ENCODE results near the gene NR3C2.

NR3C2 gene

DNA sequence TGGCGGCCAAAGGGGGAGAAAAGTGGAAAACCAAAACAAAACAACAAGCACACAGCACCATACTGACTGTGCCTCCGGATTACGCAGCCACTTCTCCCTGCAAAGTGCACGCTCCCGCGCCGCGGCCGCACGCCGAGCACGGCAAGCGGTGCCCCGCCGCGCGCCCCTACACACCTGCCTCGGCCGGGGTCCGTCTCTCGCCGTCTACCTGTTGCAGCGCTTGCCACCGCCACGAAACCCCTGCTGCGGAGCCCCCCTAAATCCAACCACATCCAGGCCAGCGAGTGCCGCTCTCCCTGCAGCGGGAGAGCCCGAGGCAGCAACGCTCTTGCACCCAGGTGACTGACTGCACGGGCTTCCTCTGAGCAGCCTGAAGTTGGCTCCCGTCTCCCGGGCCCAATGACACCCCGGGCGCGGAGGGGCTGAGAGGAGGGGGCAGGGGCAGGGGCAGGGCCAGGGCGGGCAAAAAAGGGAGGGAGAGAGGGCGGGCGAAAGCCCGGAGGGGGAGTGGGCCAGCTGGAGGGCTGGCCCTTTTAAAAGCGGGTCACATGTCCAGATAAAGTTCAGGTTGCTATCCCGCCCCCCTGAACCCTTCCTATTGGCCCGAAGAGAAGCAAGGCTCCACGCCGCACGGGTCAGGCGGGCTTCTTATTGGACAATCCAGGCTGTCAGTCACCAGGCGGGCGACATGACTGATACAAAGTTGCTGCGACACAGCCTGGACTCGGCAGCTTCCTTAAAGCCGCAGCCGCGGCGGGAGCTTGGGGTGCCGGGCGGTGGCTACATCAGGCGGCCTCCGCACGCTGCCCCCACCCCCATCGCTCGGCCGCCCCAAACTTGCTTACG, at the start of gene NR3C2:
Gene NR3C2 (minus strand): TSS at position 429 of the 846 bp plus-strand sequence.
- DNase-seq (ENCODE audit: low read depth in 2 of 2) = peak; percentile 88 to 89

DNA sequence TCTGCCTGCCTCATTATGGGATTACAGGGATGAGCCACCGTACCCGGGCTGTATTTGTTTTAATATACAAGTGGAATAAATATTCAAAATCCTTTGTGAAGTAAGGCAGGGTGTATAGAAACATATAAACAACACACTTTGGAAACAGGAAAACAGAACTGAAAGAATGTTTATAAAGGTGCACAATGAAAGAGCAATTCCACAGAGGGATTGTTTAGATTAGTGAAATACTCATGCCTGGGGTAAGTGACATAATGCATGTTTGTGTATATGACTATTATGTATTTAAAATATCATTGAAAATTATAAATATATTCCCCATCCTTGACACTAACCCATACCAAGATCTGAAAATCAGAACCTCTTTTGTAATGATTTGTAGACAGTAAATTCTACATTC, 45.0 kb upstream of the NR3C2 start:
- DNase-seq (ENCODE audit: low read depth in 2 of 2) = no peak

DNA sequence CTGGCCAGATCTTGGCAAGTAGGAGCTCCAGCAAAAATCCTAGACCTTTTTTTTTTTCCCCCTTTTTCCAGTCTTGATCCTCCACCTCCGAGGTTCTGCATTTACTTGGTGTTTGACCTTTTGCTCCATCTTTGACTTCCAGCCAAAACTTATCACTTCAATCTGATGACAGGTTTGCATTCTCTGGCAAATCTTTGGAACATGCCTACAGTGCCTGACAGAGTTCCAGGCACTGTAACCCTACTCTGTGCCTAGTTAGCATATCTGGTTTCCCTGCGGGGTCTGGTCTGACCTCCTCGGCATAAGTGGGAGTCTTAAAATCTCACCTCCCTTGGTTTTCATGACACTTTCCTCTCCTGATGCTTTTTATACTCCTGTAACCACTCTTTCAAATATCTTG, 39.4 kb upstream of the NR3C2 start:
- no peak for DNase-seq (ENCODE audit: low read depth in 2 of 2)

DNA sequence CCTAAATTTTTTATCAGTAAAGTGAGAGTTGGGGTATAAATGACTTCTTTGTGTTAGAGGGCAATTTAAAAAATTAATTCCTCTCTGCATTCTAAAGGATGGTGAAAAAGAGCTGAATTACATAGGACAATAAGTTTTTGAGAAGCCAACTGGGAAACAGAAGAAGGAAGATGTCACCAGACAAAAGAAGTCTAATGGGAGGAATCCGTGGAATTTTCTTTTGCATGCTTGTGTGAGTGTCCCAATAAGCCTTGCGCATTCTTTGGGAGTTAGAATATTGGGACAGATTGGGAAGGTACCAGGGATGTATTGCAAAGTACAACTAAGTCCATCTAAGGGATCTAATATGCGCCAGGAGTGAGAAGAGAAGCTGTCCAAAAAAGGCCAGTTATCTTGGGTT, 35.1 kb upstream of the NR3C2 start:
- DNase-seq (ENCODE audit: low read depth in 2 of 2) = no peak

DNA sequence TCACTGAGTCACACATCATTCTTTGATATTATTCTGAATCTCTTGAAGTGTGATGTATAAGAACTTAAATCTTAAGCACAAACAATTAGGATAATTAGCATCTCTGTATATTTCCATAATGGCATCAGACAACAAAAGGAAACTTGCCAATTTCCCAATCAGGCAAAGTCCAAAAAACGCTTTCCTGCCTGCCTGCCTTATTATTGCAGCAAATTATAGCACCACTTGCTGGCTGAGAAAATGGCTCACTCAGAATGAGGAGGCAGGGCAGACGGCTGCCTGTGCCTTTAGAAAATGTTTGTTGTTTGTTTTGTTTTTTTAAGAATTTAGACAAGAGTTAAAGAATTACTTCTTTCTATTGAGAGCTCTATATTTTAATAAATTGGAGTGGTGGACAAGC, 27.7 kb upstream of the NR3C2 start:
- no peak for DNase-seq (ENCODE audit: low read depth in 2 of 2)

DNA sequence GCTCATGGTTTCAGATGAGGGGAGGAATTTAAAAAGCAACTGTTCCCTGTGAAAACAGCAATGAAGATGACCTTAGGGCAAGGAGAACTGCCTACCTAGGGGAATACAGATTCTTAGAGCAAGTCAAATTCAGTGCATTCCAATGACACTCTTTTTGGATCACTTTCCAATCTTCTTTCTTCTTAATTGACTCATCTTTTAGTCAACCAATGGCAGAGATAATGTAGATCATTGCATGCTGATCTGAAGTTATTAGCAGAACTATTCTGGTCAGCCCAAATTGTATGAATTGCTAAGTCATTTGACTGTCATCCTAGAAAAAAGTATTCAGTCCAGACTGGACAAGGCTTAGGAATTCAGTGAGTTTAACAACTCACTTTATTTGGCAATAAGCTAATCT, 12.6 kb upstream of the NR3C2 start:
- DNase-seq (ENCODE audit: low read depth in 2 of 2) = no peak

DNA sequence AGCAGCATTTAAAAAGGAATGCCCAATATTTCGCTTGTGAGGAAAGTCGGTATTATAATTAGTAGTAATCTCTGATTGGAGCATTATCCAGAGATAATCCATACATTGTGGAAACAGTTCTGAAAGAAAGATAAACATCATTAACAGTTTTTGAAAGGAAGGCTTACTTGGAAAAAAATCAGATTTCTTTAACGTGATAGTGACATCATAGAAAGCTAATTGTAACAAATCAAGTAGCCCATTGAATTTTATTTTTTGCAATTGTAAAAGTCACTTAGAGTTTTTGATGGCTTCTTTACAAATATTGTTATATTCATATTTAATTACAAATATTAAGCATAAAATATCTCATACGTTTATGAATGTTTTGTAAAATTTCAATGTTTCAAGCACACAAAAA, 11.6 kb upstream of the NR3C2 start:
- DNase-seq (ENCODE audit: low read depth in 2 of 2) = no peak

DNA sequence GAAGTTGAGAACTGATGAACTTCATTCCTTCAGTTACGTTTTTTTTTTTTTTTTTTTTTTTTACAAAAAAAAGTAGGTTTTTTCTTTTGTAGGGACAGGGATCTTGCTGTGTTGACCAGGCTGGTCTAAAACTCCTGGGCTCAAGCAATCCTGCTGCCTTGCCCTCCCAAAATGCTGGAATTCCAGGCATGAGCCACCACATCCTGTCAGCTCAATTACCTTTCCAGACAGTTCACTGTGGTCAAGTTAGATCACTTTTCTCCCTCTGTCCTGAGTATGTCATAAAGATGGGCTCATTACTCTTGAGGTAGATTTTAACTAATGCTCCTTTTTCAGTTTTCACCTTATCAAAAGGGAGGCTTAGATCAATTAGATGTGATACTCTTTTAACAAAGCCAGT, 10.8 kb upstream of the NR3C2 start:
- no peak for DNase-seq (ENCODE audit: low read depth in 2 of 2)

DNA sequence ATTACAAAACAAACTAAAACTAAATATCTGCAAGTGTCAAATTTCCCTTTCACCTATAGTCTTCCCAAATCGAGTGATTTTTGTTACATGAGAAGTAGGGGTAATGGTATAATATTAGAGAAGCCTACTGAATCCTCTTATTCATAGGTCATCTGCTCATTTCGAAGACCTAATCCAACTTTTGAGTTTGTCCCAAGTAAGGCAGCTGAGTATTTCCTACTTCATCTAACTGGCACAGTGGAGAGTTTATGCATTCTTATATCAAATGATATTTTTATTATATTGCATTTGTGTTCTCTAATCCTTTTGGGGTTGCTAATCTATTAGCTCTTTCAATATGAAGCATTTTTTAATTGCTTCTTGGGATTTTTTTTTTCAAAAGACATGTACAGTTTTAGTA, 7.7 kb upstream of the NR3C2 start:
- no peak for DNase-seq (ENCODE audit: low read depth in 2 of 2)

DNA sequence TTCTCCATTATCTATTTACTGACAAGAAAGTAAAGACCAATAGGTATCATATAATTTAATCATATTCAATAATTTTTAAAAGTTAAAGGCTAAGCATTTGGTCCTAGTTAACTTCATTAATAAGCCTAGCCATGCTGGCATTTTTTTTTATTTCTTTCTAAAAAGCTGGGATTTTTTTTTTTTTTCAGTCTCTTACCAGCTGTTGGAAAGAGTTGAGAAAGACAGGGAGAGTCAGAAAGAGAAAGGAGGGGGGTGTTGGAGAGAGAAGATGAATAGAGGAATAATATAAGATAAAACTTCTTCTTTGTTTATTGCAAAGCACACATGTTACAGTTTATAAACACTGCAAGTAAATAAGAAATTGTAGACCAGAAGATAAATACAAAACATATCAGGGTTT, 5.9 kb upstream of the NR3C2 start:
- no peak for DNase-seq (ENCODE audit: low read depth in 2 of 2)

DNA sequence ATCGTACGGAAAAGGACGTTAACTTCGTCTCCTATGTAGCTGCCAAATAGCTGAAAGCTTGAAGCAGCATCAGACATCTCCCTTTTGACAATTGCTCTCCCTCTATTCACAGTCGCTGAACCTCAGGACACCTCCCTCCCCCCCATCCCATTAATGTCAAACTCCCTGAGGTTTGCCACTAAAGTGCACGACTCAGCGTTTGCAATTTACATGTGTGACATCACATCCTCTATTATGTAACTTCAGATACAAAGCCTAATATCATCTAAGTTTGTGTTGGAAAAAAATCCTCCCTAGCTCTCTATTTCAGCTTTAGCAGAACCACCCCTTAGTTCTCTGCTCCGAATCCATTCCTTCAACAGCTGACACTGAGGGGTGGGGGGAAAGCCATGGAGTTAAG, 5.5 kb upstream of the NR3C2 start:
- DNase-seq (ENCODE audit: low read depth in 2 of 2) = no peak

DNA sequence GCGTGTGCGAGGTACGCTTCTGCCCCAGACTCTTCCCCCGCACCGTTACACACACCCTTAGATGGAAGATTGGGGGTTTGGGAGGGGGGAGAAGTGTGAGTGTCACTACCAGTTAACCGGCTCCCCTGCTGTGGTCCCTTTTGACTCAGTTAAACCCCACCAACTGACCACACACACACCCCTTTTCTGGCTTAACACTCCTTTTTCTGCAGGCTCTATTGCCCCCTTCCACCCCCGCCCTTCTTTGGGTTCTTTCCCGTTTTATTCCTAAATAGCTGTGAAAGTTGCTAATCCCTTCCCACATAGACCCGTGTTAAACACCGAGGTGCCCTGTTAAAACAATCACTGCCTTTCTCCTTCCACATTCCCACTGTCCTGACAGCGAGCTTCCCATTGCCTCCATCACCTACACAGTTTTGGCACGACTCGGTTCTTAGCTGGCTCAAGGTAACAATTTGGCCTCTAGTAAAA, 3.7 kb upstream of the NR3C2 start:
- DNase-seq (ENCODE audit: low read depth in 2 of 2) = no peak

DNA sequence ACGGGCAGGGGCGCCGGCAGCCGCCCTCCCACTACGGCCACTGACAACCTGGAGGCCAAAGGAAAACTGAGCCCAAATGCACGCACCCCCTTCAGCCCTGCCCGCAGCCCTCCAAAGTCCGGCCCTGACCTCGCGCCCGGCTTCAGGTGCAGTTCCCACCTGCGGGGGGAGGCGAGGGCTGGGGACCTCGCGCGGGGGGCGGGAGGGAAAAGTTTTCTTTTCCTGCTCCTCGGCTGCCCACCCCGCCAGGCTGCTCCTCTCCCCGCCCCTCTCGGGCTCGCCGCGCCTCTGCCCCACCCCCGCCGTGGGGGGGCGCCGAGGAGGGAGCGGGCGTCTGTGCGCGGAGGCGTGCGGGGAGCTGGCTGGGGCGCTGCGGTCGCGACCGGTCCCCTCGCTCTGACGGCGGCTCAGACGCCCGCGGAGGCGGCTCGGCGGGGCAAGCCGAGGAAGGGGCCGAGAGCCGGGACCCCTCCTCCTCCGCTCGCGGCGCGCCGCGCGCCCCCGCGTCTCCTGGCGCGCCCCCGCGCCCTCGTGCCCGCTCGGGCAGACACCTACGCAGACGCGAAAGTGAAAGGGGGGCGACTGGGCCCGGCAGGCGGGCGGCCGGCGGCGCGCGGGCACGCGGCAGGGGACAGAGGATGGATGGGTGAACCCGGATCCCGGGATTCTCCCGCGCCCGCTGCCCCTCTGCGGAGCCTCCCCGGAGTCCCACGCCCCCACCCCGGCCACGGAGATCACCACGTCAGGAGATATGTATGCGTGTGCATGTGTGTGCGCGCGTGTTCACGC, 3.1 kb upstream of the NR3C2 start:
- peak; percentile 46 to 49 for DNase-seq (ENCODE audit: low read depth in 2 of 2)

DNA sequence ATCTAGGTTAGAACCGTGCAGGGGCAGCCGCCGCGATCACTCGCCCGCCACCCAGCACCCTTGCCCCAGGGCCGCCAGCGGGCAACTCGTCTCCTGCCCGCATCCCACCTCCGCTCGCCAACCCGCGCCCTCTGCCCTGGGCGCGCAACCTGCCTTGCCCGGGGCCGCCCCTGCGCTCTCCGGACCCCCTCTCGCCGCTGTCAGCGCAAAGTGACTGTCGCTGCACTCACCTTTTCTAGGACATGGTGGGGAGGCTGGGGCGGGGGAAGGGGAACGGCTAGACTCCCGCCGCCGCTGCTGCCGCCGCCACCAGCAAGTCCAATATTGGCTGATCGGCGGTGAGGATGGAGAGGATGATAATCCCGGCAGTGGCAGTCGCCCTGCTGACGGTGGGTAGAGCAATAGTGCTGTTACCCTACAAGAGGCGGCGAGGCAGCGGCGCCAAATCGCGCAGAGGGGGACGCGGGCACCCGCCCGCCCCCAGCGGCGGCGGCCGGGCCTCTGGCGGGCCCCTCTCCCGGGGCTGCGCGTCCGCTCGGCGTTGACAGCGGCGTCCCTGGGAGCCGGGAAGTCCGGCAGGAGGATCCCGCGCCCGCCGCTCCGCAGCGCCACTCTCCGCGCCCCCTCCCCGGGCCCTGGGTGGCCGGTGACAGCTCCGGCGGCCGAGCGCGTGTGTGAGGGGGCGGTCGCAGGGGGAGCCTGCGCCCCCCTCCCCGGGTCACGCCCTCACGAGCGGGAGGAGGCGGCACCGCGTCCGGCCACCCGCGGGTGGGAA, 2.3 kb upstream of the NR3C2 start:
- peak; percentile 14 to 23 for DNase-seq (ENCODE audit: low read depth in 2 of 2)

DNA sequence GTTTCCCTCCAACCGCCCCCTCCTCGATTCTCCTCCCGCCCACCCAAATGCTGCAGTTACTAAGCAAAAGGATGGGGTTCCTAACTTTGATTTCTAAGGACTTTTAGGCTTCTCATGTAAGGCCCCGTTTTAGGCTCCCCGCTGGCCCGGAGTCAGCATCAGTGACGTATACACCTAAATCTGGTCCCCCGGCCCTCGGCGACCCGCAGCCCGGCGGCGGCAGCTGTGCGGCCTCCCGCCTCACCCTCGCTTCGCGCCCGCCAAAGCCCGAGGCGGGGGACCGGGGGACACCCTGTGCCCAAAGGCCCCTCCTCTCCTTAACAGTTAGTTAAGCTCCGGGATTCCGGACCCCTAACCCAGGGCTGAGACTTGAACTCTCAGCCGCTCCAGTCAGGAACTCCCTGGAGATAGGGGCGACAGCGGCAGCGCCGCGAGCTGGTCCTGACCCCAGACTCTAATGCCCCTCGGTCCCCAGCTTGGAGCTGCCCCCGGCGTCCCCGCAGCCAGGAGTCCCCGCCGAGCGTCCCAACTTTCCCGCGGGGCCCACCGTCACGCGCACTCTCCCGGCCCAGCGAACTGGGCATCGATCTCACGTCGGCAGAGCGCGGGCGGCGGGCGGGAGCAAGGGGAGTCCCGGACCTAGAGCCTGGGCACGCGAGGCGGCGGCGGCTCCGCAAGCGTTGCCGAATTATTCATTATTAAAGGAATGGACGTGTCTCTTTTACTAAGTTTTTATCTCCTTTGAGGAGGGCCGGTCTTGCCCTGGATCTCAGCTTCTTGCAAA, 1.5 kb upstream of the NR3C2 start:
- peak; percentile 15 to 32 for DNase-seq (ENCODE audit: low read depth in 2 of 2)

DNA sequence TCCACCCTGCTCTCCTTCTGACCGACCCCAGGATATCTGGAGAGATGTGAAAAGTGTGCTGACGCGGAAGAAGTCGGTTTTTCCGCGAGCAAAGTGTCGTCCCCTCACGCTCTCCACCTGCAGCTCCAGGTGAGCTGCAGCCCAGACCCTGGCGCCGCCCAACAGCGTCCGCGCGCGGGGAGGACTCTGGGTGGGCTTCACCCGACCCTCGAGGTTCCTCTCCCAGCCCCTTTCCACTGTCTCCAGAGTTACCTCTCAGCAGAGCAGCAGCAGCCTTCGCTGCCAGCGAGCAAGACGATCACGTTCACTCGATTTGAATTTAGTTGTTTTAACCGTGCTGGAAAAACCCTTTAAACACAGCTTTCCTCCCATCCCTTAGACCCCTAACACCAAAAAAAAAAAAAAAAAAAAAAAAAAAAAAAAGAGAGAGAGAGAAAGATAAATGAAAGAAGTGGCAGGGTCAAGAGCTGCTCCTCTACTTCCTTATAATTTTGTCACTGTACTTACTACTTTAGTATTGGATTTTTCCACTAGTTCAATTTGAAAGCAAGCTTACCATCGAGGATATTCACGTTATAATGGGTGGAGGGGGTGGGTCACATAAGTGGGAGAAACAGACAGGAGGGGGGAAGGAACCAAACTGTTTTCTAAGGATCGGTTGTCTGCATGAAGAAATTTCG, 758 bp upstream of the NR3C2 start:
- DNase-seq (ENCODE audit: low read depth in 2 of 2) = peak in 1 of 2 donors; percentile 3

DNA sequence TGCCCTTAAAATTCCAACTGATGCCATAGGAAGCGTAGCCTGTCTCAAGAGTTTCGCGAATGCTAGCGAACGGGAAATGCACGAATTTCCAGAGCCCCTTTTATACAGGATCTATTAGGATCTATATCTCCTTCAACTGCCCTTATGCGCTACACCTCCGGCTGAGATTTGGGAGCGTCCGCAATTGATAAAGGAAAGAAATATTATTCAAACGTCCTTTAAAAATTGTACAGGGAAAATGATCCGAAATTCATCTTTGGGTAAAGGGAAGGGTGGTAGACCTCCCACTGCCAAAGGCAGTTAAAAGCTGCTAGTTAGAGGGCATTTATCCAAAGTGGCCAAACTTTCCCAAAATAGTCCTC, 609 bp downstream of the NR3C2 start:
- DNase-seq (ENCODE audit: low read depth in 2 of 2) = no peak

DNA sequence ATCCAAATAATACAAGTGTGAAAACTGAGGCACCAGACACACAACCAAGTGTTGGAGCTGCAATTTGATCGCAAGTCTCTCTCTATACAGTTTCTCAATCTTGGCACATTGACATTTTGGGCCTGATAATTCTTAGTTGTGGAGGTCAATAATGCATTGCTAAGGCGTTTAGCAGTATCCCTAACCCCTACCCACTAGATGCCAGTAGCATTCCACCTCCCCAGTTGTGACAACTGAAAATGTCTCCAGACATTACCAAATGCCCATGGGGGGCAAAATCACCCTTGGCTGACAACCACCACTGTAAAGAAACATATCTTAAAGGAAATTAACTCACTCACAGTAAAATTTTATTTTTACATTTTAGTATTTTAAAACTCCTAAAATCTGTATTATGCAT, 4.2 kb downstream of the NR3C2 start:
- no peak for DNase-seq (ENCODE audit: low read depth in 2 of 2)

DNA sequence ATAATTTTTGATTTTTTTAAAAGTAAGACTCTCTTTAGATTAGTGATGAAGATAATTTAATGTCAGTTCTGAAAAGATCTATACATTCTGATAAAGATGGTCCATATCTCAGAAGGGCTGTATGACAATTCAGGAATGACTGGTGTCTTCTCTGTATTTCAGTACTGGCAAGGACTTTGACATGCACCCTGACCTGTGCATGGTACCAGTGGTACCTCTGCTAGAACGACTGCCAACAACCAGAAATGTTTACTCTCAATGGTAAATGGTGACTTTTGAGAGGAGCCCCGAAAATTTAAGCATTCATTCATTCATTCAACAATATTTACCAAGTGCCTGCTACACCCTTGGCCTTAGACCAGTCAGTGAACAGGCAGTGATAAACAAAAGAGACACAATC, 4.8 kb downstream of the NR3C2 start:
- DNase-seq (ENCODE audit: low read depth in 2 of 2) = no peak

DNA sequence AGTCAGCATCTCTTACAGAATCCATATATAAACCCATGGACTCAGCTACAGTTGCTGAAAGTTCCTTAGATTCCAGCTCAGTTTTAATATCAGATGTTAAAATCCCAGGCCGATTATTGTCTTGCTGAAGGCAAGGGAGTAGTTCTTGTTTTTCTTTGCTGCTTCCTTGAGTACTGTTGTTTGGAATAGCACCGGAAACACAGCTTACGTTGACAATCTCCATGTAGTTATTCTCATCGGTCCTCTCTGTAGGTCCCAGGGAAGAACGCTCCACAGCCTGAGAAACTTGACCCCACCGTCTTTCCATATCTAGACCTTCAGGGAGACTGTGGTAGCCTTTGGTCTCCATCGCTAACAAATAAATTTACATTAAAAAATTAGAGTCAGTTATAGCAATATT, 5.7 kb downstream of the NR3C2 start:
- no peak for DNase-seq (ENCODE audit: low read depth in 2 of 2)

Measured in stimulated activated CD8-positive, alpha-beta memory T cell treated with anti-CD3 and anti-CD28 coated beads, Interleukin-2, amount 100 ng/mL, for 48 hours (primary cell).